WTC11 (cell line): ENCODE results near the gene ADGRA1. TPM values are rescaled to one million over a fixed set of nuclear protein-coding genes. Genes with fewer than 3 reads are reported as not detected.
A peak's percentile ranks its signal among the peaks of the same experiment; 100 is the strongest.
"Not testable (repeated sequence)": the region's sequence is repeated elsewhere in the genome, so short reads cannot be mapped to it uniquely, and the experiment has no call there.

Experiments used
- ATAC-seq: fragments of 200-7000 bp; cut with Tn5 transposase; 2 replicates; pipeline ENCODE4 v1.10.0; 2021; ENCODE audit warnings: mild to moderate bottlenecking, moderate library complexity
- CTCF ChIA-PET: fragments of 300-600 bp; sonication (Branson Sonifier 250); formaldehyde crosslinking; loops from one replicate; lab custom pipeline; 2021; ENCODE audit warnings: antibody characterized with exemption; lab: Charles Lee
- POLR2A ChIA-PET: fragments of 350-600 bp; sonication (Branson Sonifier 250); formaldehyde crosslinking; loops from one replicate; lab custom pipeline; 2021; ENCODE audit warnings: antibody characterized with exemption; lab: Charles Lee
- DNase-seq: peaks from one replicate; pipeline ENCODE4 v3.0.0; 2021; ENCODE audit warnings: low spot score
- H3K27ac Mint-ChIP-seq: 2 replicates; pipeline ENCODE4 v1.8.0; 2021; ENCODE audit warnings: mixed read lengths
- H3K27me3 Mint-ChIP-seq: 2 replicates; pipeline ENCODE4 v1.8.0; 2021; ENCODE audit warnings: low read depth, mild to moderate bottlenecking, moderate library complexity, mixed read lengths
- H3K36me3 Mint-ChIP-seq: 2 replicates; pipeline ENCODE4 v1.8.0; 2021; ENCODE audit warnings: mixed read lengths
- H3K4me1 Mint-ChIP-seq: 2 replicates; pipeline ENCODE4 v1.8.0; 2022; ENCODE audit warnings: mixed read lengths
- H3K4me3 Mint-ChIP-seq: 2 replicates; pipeline ENCODE4 v1.8.0; 2021; ENCODE audit warnings: mild to moderate bottlenecking, moderate library complexity, mixed read lengths
- H3K9me3 Mint-ChIP-seq: 2 replicates; pipeline ENCODE4 v1.8.0; 2021; ENCODE audit warnings: mixed read lengths
- AR ChIP-seq: fragments of 250-450 bp; sonication (Bioruptor Pico); IDR thresholded peaks from 2 replicates; pipeline ENCODE4 v1.9.0; 2021; ENCODE audit warnings: mild to moderate bottlenecking
- ELF4 ChIP-seq: sonication (generic); formaldehyde crosslinking; IDR thresholded peaks from 2 replicates; pipeline ENCODE4 v1.8.1; 2022; ENCODE audit warnings: low read depth, mild to moderate bottlenecking, moderate library complexity, missing genetic modification reagents
- ERG ChIP-seq: fragments of 250-450 bp; sonication (Bioruptor Pico); IDR thresholded peaks from 2 replicates; pipeline ENCODE4 v1.8.0; 2021; ENCODE audit warnings: mild to moderate bottlenecking
- ETV6 ChIP-seq: sonication (generic); formaldehyde crosslinking; IDR thresholded peaks from 2 replicates; pipeline ENCODE4 v1.8.1; 2022; ENCODE audit warnings: mild to moderate bottlenecking, missing genetic modification reagents
- SP1 ChIP-seq: sonication (generic); formaldehyde crosslinking; conservative IDR thresholded peaks from 2 replicates; pipeline ENCODE4 v1.8.1; 2022; ENCODE audit warnings: missing genetic modification reagents
- TEAD4 ChIP-seq: sonication (generic); formaldehyde crosslinking; IDR thresholded peaks from 2 replicates; pipeline ENCODE4 v1.8.0; 2022; ENCODE audit warnings: mild to moderate bottlenecking, missing genetic modification reagents
- TP53 ChIP-seq: sonication (generic); formaldehyde crosslinking; IDR thresholded peaks from 2 replicates; pipeline ENCODE4 v1.8.1; 2023; ENCODE audit warnings: mild to moderate bottlenecking, missing genetic modification reagents
- ZNF317 ChIP-seq: sonication (generic); formaldehyde crosslinking; IDR thresholded peaks from 2 replicates; pipeline ENCODE4 v1.8.1; 2023; ENCODE audit warnings: low read depth, mild to moderate bottlenecking, moderate library complexity, missing genetic modification reagents, borderline replicate concordance
- ZNF423 ChIP-seq: fragments of 250-450 bp; sonication (Bioruptor Pico); IDR thresholded peaks from 2 replicates; pipeline ENCODE4 v2.1.2; 2022; ENCODE audit warnings: mild to moderate bottlenecking, moderate library complexity
- total RNA-seq: library from RNA; stranded (reverse); gene quantifications from 3 replicates; pipeline ENCODE4 v1.2.3, GENCODE V29; 2021
- TF ChIP-seq, protein P1 (sequence below): sonication (generic); formaldehyde crosslinking; IDR thresholded peaks from 2 replicates; pipeline ENCODE4 v1.8.1; 2022; ENCODE audit warnings: low read depth, mild to moderate bottlenecking, moderate library complexity, missing genetic modification reagents, borderline replicate concordance

The ADGRA1 gene
- total RNA-seq, 1 experiment from 2014 or later, result 0.20 TPM

DNA sequence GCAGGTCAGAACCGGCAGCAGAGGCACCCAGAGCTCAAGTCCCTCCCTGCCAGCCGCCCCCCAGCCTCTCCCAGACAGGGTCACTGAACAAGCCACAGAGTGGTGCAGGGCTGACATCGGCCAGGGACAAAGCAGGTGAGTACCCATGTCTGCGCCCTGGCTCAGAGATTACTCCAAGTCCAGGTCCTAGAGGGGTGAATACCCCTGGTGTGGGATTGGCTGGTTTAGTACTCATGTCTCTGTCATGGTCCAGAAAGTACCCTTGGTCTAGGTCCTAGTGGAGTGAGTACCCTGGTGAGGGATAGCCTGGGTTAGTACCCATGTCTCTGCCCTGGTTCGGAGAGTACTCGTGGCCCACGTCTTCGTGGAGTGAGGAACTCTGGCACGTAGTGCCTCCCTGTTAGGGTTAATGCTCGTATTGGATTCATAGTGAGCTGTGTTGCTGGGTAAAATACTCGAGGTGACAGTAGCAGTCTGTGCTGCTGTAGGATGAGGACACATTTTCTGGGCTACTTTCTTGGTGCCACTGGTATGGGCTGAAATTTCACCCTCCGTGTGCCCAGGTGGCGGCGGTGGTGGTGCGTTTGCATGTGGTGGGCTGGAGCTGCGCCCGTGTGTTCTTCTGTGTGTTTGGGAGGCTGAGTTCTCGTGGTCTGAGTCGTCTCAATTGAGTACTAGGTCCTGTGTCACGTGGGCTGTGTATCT lies 46.8 kb downstream of the ADGRA1 start:
- no peak; the same call in 1 of the 2 replicates for ATAC-seq
- no peak for DNase-seq
- no peaks in the 10 kb centered on the region for H3K4me1 Mint-ChIP-seq
- peak overlapping the region; percentile 57 for H3K27ac Mint-ChIP-seq
- ChIA-PET CTCF (interaction anchor here (0.5 to 1.1 kb wide), 3 partner anchors 9 to 340 kb away, joined by 3 to 4 read pairs (median 3); no protein-coding TSS in a partner anchor), POLR2A (no interaction called here)
- H3K36me3 Mint-ChIP-seq, result no peaks in the 10 kb centered on the region
- no peak overlapping the region for H3K4me3 Mint-ChIP-seq
- no peaks in the 10 kb centered on the region for H3K9me3 Mint-ChIP-seq
- no peaks in the 10 kb centered on the region for H3K27me3 Mint-ChIP-seq
- TF ChIP-seq TP53 (CRISPR knock-in tag), result no peak
- TF ChIP-seq ETV6, result no peak

DNA sequence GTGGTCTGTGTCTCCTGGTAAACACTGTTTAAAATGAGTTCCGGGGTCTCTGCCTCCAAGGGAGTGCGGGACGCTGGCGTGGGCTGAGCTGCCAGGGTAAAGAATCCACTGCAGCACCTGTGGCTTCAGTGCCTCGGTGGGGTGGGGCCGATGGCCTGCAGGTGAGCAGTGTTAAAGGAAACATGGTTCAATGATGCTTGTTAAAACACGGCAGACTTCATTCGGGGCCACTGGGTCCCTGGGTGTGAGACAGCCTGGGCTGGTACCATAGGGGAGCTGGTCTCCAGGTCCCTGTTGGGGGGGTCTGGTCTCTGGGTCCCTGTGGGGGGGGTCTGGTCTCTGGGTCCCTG lies 47.4 kb downstream of the ADGRA1 start:
- TF ChIP-seq, protein P1, sequence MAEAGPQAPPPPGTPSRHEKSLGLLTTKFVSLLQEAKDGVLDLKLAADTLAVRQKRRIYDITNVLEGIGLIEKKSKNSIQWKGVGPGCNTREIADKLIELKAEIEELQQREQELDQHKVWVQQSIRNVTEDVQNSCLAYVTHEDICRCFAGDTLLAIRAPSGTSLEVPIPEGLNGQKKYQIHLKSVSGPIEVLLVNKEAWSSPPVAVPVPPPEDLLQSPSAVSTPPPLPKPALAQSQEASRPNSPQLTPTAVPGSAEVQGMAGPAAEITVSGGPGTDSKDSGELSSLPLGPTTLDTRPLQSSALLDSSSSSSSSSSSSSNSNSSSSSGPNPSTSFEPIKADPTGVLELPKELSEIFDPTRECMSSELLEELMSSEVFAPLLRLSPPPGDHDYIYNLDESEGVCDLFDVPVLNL (CRISPR knock-in tag), result no peak
- TF ChIP-seq ZNF423 (CRISPR knock-in tag) (no peak), ZNF317 (CRISPR knock-in tag) (no peak), ERG (CRISPR knock-in tag) (no peak), ELF4 (CRISPR knock-in tag) (no peak)
- TF ChIP-seq, all 79 proteins: peak for 0
- ATAC-seq (no peak), DNase-seq (no peak)
- H3K4me1 Mint-ChIP-seq, result no peaks in the 10 kb centered on the region
- no peaks in the 10 kb centered on the region for H3K27me3 Mint-ChIP-seq
- no peak overlapping the region for H3K4me3 Mint-ChIP-seq
- ChIA-PET POLR2A (no interaction called here), CTCF (interaction anchor here (0.5 to 1.1 kb wide), 3 partner anchors 9 to 341 kb away, joined by 3 to 4 read pairs (median 3); no protein-coding TSS in a partner anchor)
- no peaks in the 10 kb centered on the region for H3K36me3 Mint-ChIP-seq
- peak overlapping the region; percentile 15 for H3K27ac Mint-ChIP-seq
- H3K9me3 Mint-ChIP-seq, result no peaks in the 10 kb centered on the region

DNA sequence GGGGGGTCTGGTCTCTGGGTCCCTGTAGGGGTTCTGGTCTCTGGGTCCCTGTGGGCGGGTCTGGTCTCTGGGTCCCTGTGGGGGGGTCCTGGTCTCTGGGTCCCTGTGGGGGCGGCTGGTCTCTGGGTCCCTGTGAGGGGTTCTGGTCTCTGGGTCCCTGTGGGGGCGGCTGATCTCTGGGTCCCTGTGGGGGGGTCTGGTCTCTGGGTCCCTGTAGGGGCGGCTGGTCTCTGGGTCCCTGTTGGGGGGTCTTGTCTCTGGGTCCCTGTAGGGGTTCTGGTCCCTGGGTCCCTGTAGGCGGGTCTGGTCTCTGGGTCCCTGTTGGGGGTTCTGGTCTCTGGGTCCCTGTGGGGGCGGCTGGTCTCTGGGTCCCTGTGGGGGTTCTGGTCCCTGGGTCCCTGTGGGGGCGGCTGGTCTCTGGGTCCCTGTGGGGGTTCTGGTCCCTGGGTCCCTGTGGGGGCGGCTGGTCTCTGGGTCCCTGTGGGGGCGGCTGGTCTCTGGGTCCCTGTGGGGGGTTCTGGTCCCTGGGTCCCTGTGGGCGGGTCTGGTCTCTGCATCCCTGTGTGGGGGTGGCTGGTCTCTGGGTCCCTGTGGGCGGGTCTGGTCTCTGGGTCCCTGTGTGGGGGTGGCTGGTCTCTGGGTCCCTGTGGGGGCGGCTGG lies 49.9 kb downstream of the ADGRA1 start:
- H3K27me3 Mint-ChIP-seq, DNase-seq: not testable (repeated sequence)

GRCh38 chr10:133139551-133140065 lies 51.9 kb downstream of the ADGRA1 start:
- Mint-ChIP-seq H3K27me3 (no peaks in the 10 kb centered on the region), H3K4me1 (peaks cover 12% of the 10 kb centered on the region), H3K4me3 (no peak overlapping the region), H3K36me3 (no peaks in the 10 kb centered on the region), H3K27ac (no peak overlapping the region), H3K9me3 (no peaks in the 10 kb centered on the region)
- ATAC-seq (peak; percentile 14; the same call in 1 of the 2 replicates), DNase-seq (no peak)
- no peak for TF ChIP-seq AR
- no peak for TF ChIP-seq TEAD4 (CRISPR knock-in tag)
- TF ChIP-seq SP1, result peak; percentile 33
- ChIA-PET CTCF (interaction anchor here (0.6 to 1.8 kb wide), 7 partner anchors 15 to 177 kb away, joined by 3 to 5 read pairs (median 4); no protein-coding TSS in a partner anchor), POLR2A (no interaction called here)

More for the DNA sequence above, 49.9 kb downstream of the ADGRA1 start:
- H3K9me3 Mint-ChIP-seq, H3K4me1 Mint-ChIP-seq, H3K4me3 Mint-ChIP-seq, H3K27ac Mint-ChIP-seq, ATAC-seq, CTCF ChIA-PET, H3K36me3 Mint-ChIP-seq, POLR2A ChIA-PET: not testable (repeated sequence)
